Measurements from ENCODE around the gene TMEM158.

The TMEM158 gene

GRCh38 chr3:45227946-45228345 is 1.9 kb upstream of the TMEM158 start:
- Mint-ChIP-seq H3K27ac (peak overlapping the region; percentile 64 to 96 (median 76)), H3K4me1 (peaks cover 25% of the 10 kb centered on the region), H3K36me3 (ENCODE audit: low read depth) (no peaks in the 10 kb centered on the region), H3K4me3 (peak overlapping the region; percentile 72 to 80 (median 80)), H3K9me3 (no peaks in the 10 kb centered on the region), H3K27me3 (ENCODE audit: low read depth) (peaks cover 69% of the 10 kb centered on the region)
- TF ChIP-seq, protein P1, sequence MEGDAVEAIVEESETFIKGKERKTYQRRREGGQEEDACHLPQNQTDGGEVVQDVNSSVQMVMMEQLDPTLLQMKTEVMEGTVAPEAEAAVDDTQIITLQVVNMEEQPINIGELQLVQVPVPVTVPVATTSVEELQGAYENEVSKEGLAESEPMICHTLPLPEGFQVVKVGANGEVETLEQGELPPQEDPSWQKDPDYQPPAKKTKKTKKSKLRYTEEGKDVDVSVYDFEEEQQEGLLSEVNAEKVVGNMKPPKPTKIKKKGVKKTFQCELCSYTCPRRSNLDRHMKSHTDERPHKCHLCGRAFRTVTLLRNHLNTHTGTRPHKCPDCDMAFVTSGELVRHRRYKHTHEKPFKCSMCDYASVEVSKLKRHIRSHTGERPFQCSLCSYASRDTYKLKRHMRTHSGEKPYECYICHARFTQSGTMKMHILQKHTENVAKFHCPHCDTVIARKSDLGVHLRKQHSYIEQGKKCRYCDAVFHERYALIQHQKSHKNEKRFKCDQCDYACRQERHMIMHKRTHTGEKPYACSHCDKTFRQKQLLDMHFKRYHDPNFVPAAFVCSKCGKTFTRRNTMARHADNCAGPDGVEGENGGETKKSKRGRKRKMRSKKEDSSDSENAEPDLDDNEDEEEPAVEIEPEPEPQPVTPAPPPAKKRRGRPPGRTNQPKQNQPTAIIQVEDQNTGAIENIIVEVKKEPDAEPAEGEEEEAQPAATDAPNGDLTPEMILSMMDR (IDR thresholded peaks at IDR 0.05; ENCODE audit: unreplicated experiment in 3 of 3): no peak

GRCh38 chr3:45227071-45227820 is 1.2 kb upstream of the TMEM158 start:
- Mint-ChIP-seq H3K27me3 (ENCODE audit: low read depth) (peaks cover 76% of the 10 kb centered on the region), H3K36me3 (ENCODE audit: low read depth) (no peaks in the 10 kb centered on the region), H3K27ac (peak overlapping the region; percentile 64 to 96 (median 76)), H3K4me1 (peaks cover 30% of the 10 kb centered on the region), H3K9me3 (no peaks in the 10 kb centered on the region), H3K4me3 (peak overlapping the region; percentile 72 to 80 (median 80))
- TF ChIP-seq, protein P1 (IDR thresholded peaks at IDR 0.05; ENCODE audit: unreplicated experiment in 3 of 3): no peak

GRCh38 chr3:45225465-45226205 is 452 bp downstream of the TMEM158 start:
- Mint-ChIP-seq H3K9me3 (no peaks in the 10 kb centered on the region), H3K4me3 (peak overlapping the region; percentile 83 to 96 (median 95)), H3K27me3 (ENCODE audit: low read depth) (peaks cover 76% of the 10 kb centered on the region)

GRCh38 chr3:45224824-45225464 is 1.1 kb downstream of the TMEM158 start:
- Mint-ChIP-seq H3K27ac (peak overlapping the region; percentile 42 to 88 (median 60)), H3K4me1 (peaks cover 30% of the 10 kb centered on the region), H3K9me3 (no peaks in the 10 kb centered on the region), H3K4me3 (peak overlapping the region; percentile 93 to 96 (median 95)), H3K36me3 (ENCODE audit: low read depth) (no peaks in the 10 kb centered on the region), H3K27me3 (ENCODE audit: low read depth) (peaks cover 76% of the 10 kb centered on the region)
- TF ChIP-seq, protein P1 (IDR thresholded peaks at IDR 0.05; ENCODE audit: unreplicated experiment in 3 of 3): peak; percentile 36 to 50 (median 46)

More at GRCh38 chr3:45225465-45226205, 452 bp downstream of the TMEM158 start:
- Mint-ChIP-seq H3K4me1 (peaks cover 30% of the 10 kb centered on the region), H3K27ac (no peak overlapping the region), H3K36me3 (ENCODE audit: low read depth) (no peaks in the 10 kb centered on the region)
- TF ChIP-seq, protein P1 (IDR thresholded peaks at IDR 0.05; ENCODE audit: unreplicated experiment in 3 of 3): no peak

DNA sequence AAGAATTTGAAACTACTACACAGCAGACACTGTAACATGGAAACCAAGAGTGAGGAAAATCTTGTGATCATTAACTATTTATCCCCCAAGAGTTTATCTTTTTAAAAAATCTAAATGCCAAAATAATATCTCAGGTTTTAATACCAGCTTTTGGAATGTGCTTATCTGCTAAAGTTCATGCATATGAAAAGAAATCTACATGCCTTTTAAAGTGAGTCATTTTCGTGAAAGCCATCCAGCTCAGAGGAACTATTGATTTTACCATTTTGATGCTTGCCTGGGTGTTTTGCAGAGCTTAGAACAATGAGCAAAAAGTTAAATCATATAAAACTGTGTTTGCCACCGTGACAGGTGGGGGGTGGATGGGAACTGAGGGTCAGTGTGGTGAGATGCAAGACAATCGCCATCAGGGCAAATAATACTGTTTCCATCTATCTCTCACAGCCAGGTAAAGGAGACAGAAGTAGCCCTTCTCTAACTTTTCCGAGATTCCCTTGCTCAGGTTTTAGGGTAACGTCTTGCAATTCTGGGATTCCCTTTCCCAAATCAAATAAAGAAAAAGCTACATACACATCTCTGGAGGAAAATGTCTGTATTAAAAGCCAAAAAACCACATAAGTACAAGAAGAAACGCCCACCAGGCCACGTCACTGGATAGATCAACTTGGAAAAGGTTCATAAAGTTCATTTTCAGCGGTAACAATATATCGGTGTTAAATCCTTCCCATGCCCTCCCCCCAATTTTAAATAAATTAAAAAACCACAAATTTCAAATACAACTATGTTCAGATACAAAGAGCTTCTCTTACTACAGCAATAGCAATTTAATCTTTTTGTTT is 2.0 kb downstream of the TMEM158 start:
- Mint-ChIP-seq H3K4me1 (peaks cover 30% of the 10 kb centered on the region), H3K9me3 (no peaks in the 10 kb centered on the region), H3K27me3 (ENCODE audit: low read depth) (peaks cover 76% of the 10 kb centered on the region), H3K4me3 (peak overlapping the region; percentile 93 to 96 (median 95)), H3K36me3 (ENCODE audit: low read depth) (no peaks in the 10 kb centered on the region), H3K27ac (peak overlapping the region in 2 of 3 experiments; percentile 42 to 66)
- TF ChIP-seq, protein P1 (IDR thresholded peaks at IDR 0.05; ENCODE audit: unreplicated experiment in 3 of 3): no peak

Measured in nephron (organoid).